ENCODE data around the gene BACH1. TPM values are rescaled to one million over a fixed set of nuclear protein-coding genes. Genes with fewer than 3 reads are reported as not detected.

Gene BACH1
- total and polyA plus RNA-seq, 2 of the 8 experiments (the other 6 are each of a cell fraction or from before 2014, with no cell fraction given), result 6.9 to 50.7 TPM

- Histone ChIP-seq H2BK15ac (ENCODE audit: low read length) (no peak overlapping the region), H4K5ac (ENCODE audit: insufficient read length, low read depth, low read length) (no peak overlapping the region), H3K4me1 (replicated peaks in 1 of 4; ENCODE audit: control insufficient read depth in 3 of 4, insufficient read depth in 4 of 4, low read length in 3 of 4) (peaks cover 0 to 3% (median 0%) of the 10 kb centered on the region in 4 experiments; a peak in 2 of 7 replicates), H3K56ac (replicated peaks; ENCODE audit: insufficient read length, low read depth, low read length) (no peak overlapping the region), H3K18ac (ENCODE audit: extremely low read depth, low read length) (no peak overlapping the region), H3K9me3 (ENCODE audit: insufficient read depth in 2 of 2, low read depth in 1 of 2, low read length in 1 of 2) (no peaks in the 10 kb centered on the region), H3K4me2 (ENCODE audit: insufficient read depth in 1 of 2, low read depth in 2 of 2, low read length in 2 of 2) (no peak overlapping the region), H3K23me2 (ENCODE audit: low read depth, low read length) (peaks cover 5% of the 10 kb centered on the region; the same call in 1 of the 2 replicates), H3K79me1 (ENCODE audit: low read depth, low read length) (no peaks in the 10 kb centered on the region), H2BK5ac (ENCODE audit: low read depth, low read length) (no peak overlapping the region), H2BK20ac (ENCODE audit: low read length) (no peak overlapping the region), H3K9ac (replicated peaks in 1 of 4; ENCODE audit: extremely low read depth in 1 of 4, low read depth in 3 of 4, low read length in 3 of 4) (no peak overlapping the region), H4K20me1 (replicated peaks in 1 of 2; ENCODE audit: control insufficient read depth in 1 of 2, insufficient read depth in 2 of 2, low read length in 2 of 2) (no peaks in the 10 kb centered on the region), H4K8ac (ENCODE audit: extremely low read depth, insufficient read depth, low read length) (no peak overlapping the region), H3K36me3 (ENCODE audit: control insufficient read depth in 2 of 4, insufficient read depth in 4 of 4, low read length in 3 of 4) (no peaks in the 10 kb centered on the region), H2BK120ac (replicated peaks; ENCODE audit: low read depth, low read length) (no peak overlapping the region), H3K27ac (ENCODE audit: low read depth, low read length) (no peak overlapping the region), H3K14ac (ENCODE audit: insufficient read length) (no peak overlapping the region), H2BK12ac (ENCODE audit: low read depth, low read length) (no peak overlapping the region), H3K4ac (replicated peaks; ENCODE audit: insufficient read length, low read depth, low read length) (no peak overlapping the region), H3K4me3 (ENCODE audit: extremely low read depth in 1 of 4, insufficient read depth in 2 of 4, low read depth in 3 of 4, low read length in 4 of 4) (no peak overlapping the region), H3K27me3 (replicated peaks in 1 of 4; ENCODE audit: control insufficient read depth in 3 of 4, extremely low read depth in 1 of 4, insufficient read depth in 3 of 4, low read length in 3 of 4) (peaks cover 0 to 7% (median 4%) of the 10 kb centered on the region in 4 experiments; a peak in 3 of 7 replicates), H2AK5ac (ENCODE audit: low read depth, low read length) (no peak overlapping the region), H2AFZ (ENCODE audit: low read length) (no peak overlapping the region), H3K23ac (ENCODE audit: insufficient read length) (no peak overlapping the region), H4K91ac (replicated peaks; ENCODE audit: insufficient read length, low read length) (no peak overlapping the region), H3K79me2 (ENCODE audit: control insufficient read depth in 1 of 2, insufficient read depth in 2 of 2, low read length in 2 of 2) (no peaks in the 10 kb centered on the region)
- ChIA-PET POLR2A (ENCODE audit: partially characterized antibody) (no interaction called here), CTCF (ENCODE audit: partially characterized antibody) (no interaction called here)
- no peak for DNase-seq (ENCODE audit: low read depth in 1 of 2, low spot score in 2 of 2)
- no peak for TF ChIP-seq FOSL1 (IDR thresholded peaks at IDR 0.05; ENCODE audit: insufficient read depth, low read depth, low read length)
- no peak for TF ChIP-seq NRF1 (IDR thresholded peaks at IDR 0.05; ENCODE audit: low read depth, low read length)
- TF ChIP-seq CTCF (IDR thresholded peaks at IDR 0.05; ENCODE audit: control extremely low read depth in 1 of 3, insufficient read depth in 1 of 3, low read depth in 1 of 3, low read length in 3 of 3), result no peak
- TF ChIP-seq CBX5 (IDR thresholded peaks at IDR 0.05; ENCODE audit: low read depth, low read length), result no peak
- TF ChIP-seq RAD21 (IDR thresholded peaks at IDR 0.05 in 1 of 2, conservative IDR thresholded peaks at IDR 0.05 in 1 of 2; ENCODE audit: low read depth in 2 of 2, low read length in 2 of 2), result no peak
- no peak for TF ChIP-seq CHD2 (IDR thresholded peaks at IDR 0.05; ENCODE audit: low read length)
- TF ChIP-seq SIX5 (IDR thresholded peaks at IDR 0.05; ENCODE audit: low read depth, low read length), result no peak
- TF ChIP-seq POLR2A (IDR thresholded peaks at IDR 0.05; ENCODE audit: control extremely low read depth in 1 of 2, low read depth in 2 of 2, low read length in 2 of 2), result no peak
- TF ChIP-seq SP1 (IDR thresholded peaks at IDR 0.05; ENCODE audit: low read depth, low read length), result no peak
- no peak for TF ChIP-seq GABPA (IDR thresholded peaks at IDR 0.05; ENCODE audit: borderline replicate concordance, insufficient read depth, low read length)
- no peak for TF ChIP-seq POU5F1 (IDR thresholded peaks at IDR 0.05; ENCODE audit: low read depth, low read length)
- WGBS, 2 experiments (ENCODE audit: extremely low coverage in 1 of 2, insufficient coverage in 1 of 2, insufficient read length in 1 of 2, insufficient replicate concordance in 2 of 2, low coverage in 1 of 2, low lambda C conversion rate in 2 of 2, missing lambda C conversion rate in 1 of 2), result 94% methylated on average over 2 of the region's 2 CpGs; no CpG with 5 or more reads in 1 of the 2 experiments
- no peak for FAIRE-seq
Measured at GRCh38 chr21:29293495-29293894, 5.2 kb upstream of the BACH1 start.

Data from H1 (cell line).